H1 (cell line): Measurements from ENCODE around the gene LBHD1. TPM values are rescaled to one million over a fixed set of nuclear protein-coding genes. Genes with fewer than 3 reads are reported as not detected.
"Not testable (repeated sequence)": the region's sequence is repeated elsewhere in the genome, so short reads cannot be mapped to it uniquely, and the experiment has no call there.

Experiments used
- CTCF ChIA-PET: fragments of 300-600 bp; sonication (Branson Sonifier 250); formaldehyde crosslinking; loops from one replicate; lab custom pipeline; 2021; ENCODE audit not compliant: partially characterized antibody; lab: Charles Lee
- POLR2A ChIA-PET: fragments of 300-600 bp; sonication (Branson Sonifier 250); formaldehyde crosslinking; loops from one replicate; lab custom pipeline; 2021; ENCODE audit warnings: inconsistent platforms; ENCODE audit not compliant: partially characterized antibody; lab: Charles Lee
- DNase-seq, 2 experiments: peaks; one replicate each; pipeline versions ENCODE4 v3.0.0 to v3.0.0-alpha.2; 2010 to 2022; ENCODE audit warnings: low spot score in 2 of 2, low read depth in 1 of 2, mixed read lengths in 1 of 2
- FAIRE-seq: peaks from 2 replicates; lab custom pipeline; 2011; peaks lifted over from hg19 to GRCh38; lab: Jason Lieb, UNC
- H2AFZ ChIP-seq: 2 replicates; pipeline ENCODE4 v1.8.1; 2012; ENCODE audit warnings: low read length, inconsistent platforms
- H2AK5ac ChIP-seq: 2 replicates; pipeline ENCODE4 v1.6.1; 2013; ENCODE audit warnings: low read depth, low read length
- H2BK120ac ChIP-seq: replicated peaks from 2 replicates; pipeline ENCODE3; 2013; ENCODE audit warnings: low read depth, low read length, inconsistent platforms
- H2BK12ac ChIP-seq: 2 replicates; pipeline ENCODE4 v1.6.1; 2013; ENCODE audit warnings: low read depth, low read length
- H2BK15ac ChIP-seq: 2 replicates; pipeline ENCODE4 v1.6.1; 2013; ENCODE audit warnings: low read length
- H2BK20ac ChIP-seq: 2 replicates; pipeline ENCODE4 v1.6.1; 2013; ENCODE audit warnings: low read length
- H2BK5ac ChIP-seq: 2 replicates; pipeline ENCODE4 v1.6.1; 2013; ENCODE audit warnings: low read depth, low read length
- H3K14ac ChIP-seq: 2 replicates; pipeline ENCODE4 v1.6.1; 2013; ENCODE audit warnings: inconsistent platforms; ENCODE audit not compliant: insufficient read length
- H3K18ac ChIP-seq: 2 replicates; pipeline ENCODE4 v1.6.1; 2013; ENCODE audit warnings: low read length; ENCODE audit errors: extremely low read depth
- H3K23ac ChIP-seq: 2 replicates; pipeline ENCODE4 v1.6.1; 2013; ENCODE audit warnings: inconsistent platforms; ENCODE audit not compliant: insufficient read length
- H3K23me2 ChIP-seq: 2 replicates; pipeline ENCODE4 v1.6.1; 2013; ENCODE audit warnings: low read depth, low read length
- H3K27ac ChIP-seq: 2 replicates; pipeline ENCODE4 v1.6.1; 2011; ENCODE audit warnings: low read depth, low read length, inconsistent platforms
- H3K27me3 ChIP-seq, 4 experiments: replicated peaks in 1 of 4; 1 replicate in 1 of 4; 2 replicates in 3 of 4; pipeline versions ENCODE4 v1.6.1 to v1.8.1; 2011 to 2013; ENCODE audit warnings: low read length in 3 of 4, mild to moderate bottlenecking in 3 of 4, inconsistent platforms in 2 of 4, mixed read lengths in 2 of 4, moderate library complexity in 1 of 4; ENCODE audit not compliant: control insufficient read depth in 3 of 4, insufficient read depth in 3 of 4; ENCODE audit errors: extremely low read depth in 1 of 4
- H3K36me3 ChIP-seq, 4 experiments: 2 replicates each; pipeline versions ENCODE4 v1.6.1 to v1.8.1; 2011 to 2013; ENCODE audit warnings: mild to moderate bottlenecking in 4 of 4, low read length in 3 of 4, moderate library complexity in 2 of 4, control low read depth in 1 of 4, inconsistent platforms in 1 of 4; ENCODE audit not compliant: insufficient read depth in 4 of 4, control insufficient read depth in 2 of 4
- H3K4ac ChIP-seq: replicated peaks from 2 replicates; pipeline ENCODE3; 2013; ENCODE audit warnings: low read length, low read depth, mixed read lengths, inconsistent platforms; ENCODE audit not compliant: insufficient read length
- H3K4me1 ChIP-seq, 4 experiments: replicated peaks in 1 of 4; 1 replicate in 1 of 4; 2 replicates in 3 of 4; pipeline versions ENCODE4 v1.6.1 to v1.8.1; 2011 to 2013; ENCODE audit warnings: low read length in 3 of 4, inconsistent platforms in 2 of 4, mixed read lengths in 1 of 4; ENCODE audit not compliant: insufficient read depth in 4 of 4, control insufficient read depth in 3 of 4
- H3K4me2 ChIP-seq, 2 experiments: 2 replicates each; pipeline versions ENCODE4 v1.6.1 to v1.8.1; 2011 to 2013; ENCODE audit warnings: low read depth in 2 of 2, low read length in 2 of 2, control low read depth in 1 of 2, inconsistent platforms in 1 of 2, mild to moderate bottlenecking in 1 of 2; ENCODE audit not compliant: insufficient read depth in 1 of 2
- H3K4me3 ChIP-seq, 4 experiments: fragments of 200-600, 300-600 bp in 1 of 4; sonication (generic), shearing (Covaris generic), sonication (Bioruptor Twin) in 1 of 4; 2 replicates each; pipeline versions ENCODE4 v1.5.1 to v1.8.1; 2011 to 2016; ENCODE audit warnings: low read length in 4 of 4, low read depth in 3 of 4, control low read depth in 2 of 4, inconsistent platforms in 2 of 4, mild to moderate bottlenecking in 2 of 4, mixed read lengths in 1 of 4, moderate library complexity in 1 of 4; ENCODE audit not compliant: insufficient read depth in 2 of 4; ENCODE audit errors: extremely low read depth in 1 of 4
- H3K56ac ChIP-seq: replicated peaks from 2 replicates; pipeline ENCODE3; 2013; ENCODE audit warnings: low read depth, mild to moderate bottlenecking, mixed read lengths, low read length, inconsistent platforms; ENCODE audit not compliant: insufficient read length
- H3K79me1 ChIP-seq: 2 replicates; pipeline ENCODE4 v1.6.1; 2013; ENCODE audit warnings: low read depth, low read length, control low read depth
- H3K79me2 ChIP-seq, 2 experiments: 2 replicates each; pipeline versions ENCODE4 v1.6.1 to v1.8.1; 2012 to 2013; ENCODE audit warnings: low read length in 2 of 2, mild to moderate bottlenecking in 2 of 2, inconsistent platforms in 1 of 2; ENCODE audit not compliant: insufficient read depth in 2 of 2, control insufficient read depth in 1 of 2
- H3K9ac ChIP-seq, 4 experiments: replicated peaks in 1 of 4; 1 replicate in 1 of 4; 2 replicates in 3 of 4; pipeline versions ENCODE4 v1.6.1 to v1.8.1; 2011 to 2013; ENCODE audit warnings: low read depth in 3 of 4, low read length in 3 of 4, control low read depth in 2 of 4, mild to moderate bottlenecking in 2 of 4, moderate library complexity in 2 of 4, inconsistent platforms in 1 of 4; ENCODE audit errors: extremely low read depth in 1 of 4
- H3K9me3 ChIP-seq, 2 experiments: 2 replicates each; pipeline versions ENCODE4 v1.6.1 to v1.8.1; 2012 to 2013; ENCODE audit warnings: mild to moderate bottlenecking in 2 of 2, moderate library complexity in 2 of 2, control low read depth in 1 of 2, inconsistent platforms in 1 of 2, low read depth in 1 of 2, low read length in 1 of 2, mixed read lengths in 1 of 2; ENCODE audit not compliant: insufficient read depth in 2 of 2
- H4K20me1 ChIP-seq, 2 experiments: replicated peaks in 1 of 2; 2 replicates each; pipeline versions ENCODE3 to v1.8.1; 2011 to 2013; ENCODE audit warnings: inconsistent platforms in 2 of 2, low read length in 2 of 2, mild to moderate bottlenecking in 1 of 2; ENCODE audit not compliant: insufficient read depth in 2 of 2, control insufficient read depth in 1 of 2
- H4K5ac ChIP-seq: 2 replicates; pipeline ENCODE4 v1.6.1; 2013; ENCODE audit warnings: low read length, low read depth, mixed read lengths, inconsistent platforms; ENCODE audit not compliant: insufficient read length
- H4K8ac ChIP-seq: 2 replicates; pipeline ENCODE4 v1.8.0; 2013; ENCODE audit warnings: mild to moderate bottlenecking, moderate library complexity, low read length, inconsistent platforms; ENCODE audit not compliant: insufficient read depth; ENCODE audit errors: extremely low read depth
- H4K91ac ChIP-seq: replicated peaks from 2 replicates; pipeline ENCODE3; 2013; ENCODE audit warnings: low read length, mixed read lengths, inconsistent platforms; ENCODE audit not compliant: insufficient read length
- MAFK ChIP-seq: IDR thresholded peaks from 2 replicates; pipeline ENCODE4 v1.6.1; 2012; ENCODE audit warnings: low read depth, mild to moderate bottlenecking, improper control_type of control experiment, low read length
- WGBS, 2 experiments: shearing (Covaris generic) in 1 of 2; methylation state at CpG; one replicate each; pipeline versions ENCODE4 v1.1.6 to v1.1.7; 2013 to 2015; ENCODE audit warnings: low lambda C conversion rate in 2 of 2, mixed read lengths in 2 of 2, inconsistent platforms in 1 of 2, low coverage in 1 of 2, missing lambda C conversion rate in 1 of 2; ENCODE audit not compliant: insufficient replicate concordance in 2 of 2, insufficient coverage in 1 of 2, insufficient read length in 1 of 2; ENCODE audit errors: extremely low coverage in 1 of 2, missing lambda C conversion rate in 1 of 2; 5-methylcytosine and 5-hydroxymethylcytosine counted together
- polyA plus RNA-seq, 7 experiments: library from polyadenylated mRNA; depleted of rRNA in 3 of 7; stranded (reverse) in 5 of 7; unstranded in 2 of 7; fragments of >200 nt in 5 of 7; fragments of 200-250 nt in 2 of 7; gene quantifications; 1 replicate in 5 of 7; 2 replicates in 1 of 7; 4 replicates in 1 of 7; pipeline versions ENCODE4 v1.2.1 to v1.2.3, GENCODE V29; 2011 to 2013; ENCODE audit warnings: missing spikeins in 2 of 7, mixed read lengths in 2 of 7
- total RNA-seq: library from RNA; stranded (reverse); fragmentation: NEBNext Ultra II Directional; extraction: Animal tissue kit (Norgen Biotek cat#: 25700); gene quantifications from 2 replicates; pipeline ENCODE4 v1.2.1, GENCODE V29; 2021

Gene LBHD1
- total and polyA plus RNA-seq, 2 of the 8 experiments (the other 6 are each of a cell fraction or from before 2014, with no cell fraction given): 2.3 to 5.2 TPM

GRCh38 chr11:62694455-62695167 is 22.5 kb upstream of the LBHD1 start (continued):
- peak; percentile 47; the same call in 1 of the 2 replicates for TF ChIP-seq MAFK

GRCh38 chr11:62693624-62694023 is 21.6 kb upstream of the LBHD1 start:
- H2BK20ac ChIP-seq, H2BK15ac ChIP-seq, DNase-seq, H3K27ac ChIP-seq, H2AK5ac ChIP-seq, H3K9ac ChIP-seq, H3K27me3 ChIP-seq, H4K20me1 ChIP-seq, H3K23ac ChIP-seq, H2BK12ac ChIP-seq, H3K56ac ChIP-seq, H2BK120ac ChIP-seq, H3K4me2 ChIP-seq, H4K8ac ChIP-seq, H3K14ac ChIP-seq, H3K79me2 ChIP-seq, H3K9me3 ChIP-seq, H2AFZ ChIP-seq, H4K91ac ChIP-seq, H3K18ac ChIP-seq, H3K4ac ChIP-seq, H3K23me2 ChIP-seq, H3K4me3 ChIP-seq, H2BK5ac ChIP-seq, FAIRE-seq, H4K5ac ChIP-seq, H3K4me1 ChIP-seq, H3K79me1 ChIP-seq: not testable (repeated sequence)
- WGBS, 2 experiments: 100% methylated on average over 1 of the region's 4 CpGs; no CpG with 5 or more reads in 1 of the 2 experiments
- ChIA-PET POLR2A (interaction anchor here (0.9 to 61.4 kb wide), 3 partner anchors 12 to 33 kb away, joined by 3 to 2041 read pairs (median 34); partner anchors contain the start of genes BSCL2, C11orf98, CSKMT and GANAB), CTCF (interaction anchor here (0.6 to 10.3 kb wide), 22 partner anchors 10 to 299 kb away, joined by 3 to 114 read pairs (median 3); partner anchors contain the start of genes B3GAT3, C11orf98, CSKMT and TAF6L)
- H3K36me3 ChIP-seq: peaks cover 11 to 29% (median 25%) of the 10 kb centered on the region in 4 experiments; a peak in 6 of 8 replicates
